A549 (cell line): ENCODE data around the gene HK1. TPM values are rescaled to one million over a fixed set of nuclear protein-coding genes. Genes with fewer than 3 reads are reported as not detected.

Experiments
- ATAC-seq, 2 experiments: fragments of 200-7000 bp in 1 of 2; fragments of >200 bp in 1 of 2; cut with Nextera tagmentation in 1 of 2; cut with Tn5 transposase in 1 of 2; 3 replicates each; pipeline versions ENCODE4 v1.8.0 to v1.9.1; 2018 to 2020; ENCODE audit warnings: mild to moderate bottlenecking in 1 of 2, moderate library complexity in 1 of 2
- CTCF ChIA-PET: fragments of 300-600 bp; sonication (Branson Sonifier 250); formaldehyde crosslinking; extraction: SDS; loops from one replicate; lab custom pipeline; 2021; ENCODE audit warnings: antibody characterized with exemption, inconsistent platforms; lab: Yijun Ruan, JAX
- POLR2A ChIA-PET: fragments of 350-600 bp; formaldehyde crosslinking; extraction: SDS; loops from one replicate; lab custom pipeline; 2021; ENCODE audit warnings: antibody characterized with exemption, inconsistent platforms; lab: Yijun Ruan, JAX
- DNase-seq, 2 experiments: peaks; one replicate each; pipeline versions ENCODE4 v3.0.0 to v3.0.0-alpha.2; 2011 to 2016; ENCODE audit warnings: low read depth in 1 of 2, low spot score in 1 of 2
- FAIRE-seq: peaks from 2 replicates; lab custom pipeline; 2011; peaks lifted over from hg19 to GRCh38; lab: Jason Lieb, UNC
- H3K27ac ChIP-seq, 2 experiments: fragments of >200 bp; sonication (Bioruptor Twin); formaldehyde crosslinking; 3 replicates each; pipeline ENCODE4 v1.5.1; 2016 to 2017
- H3K4me1 ChIP-seq: fragments of >200 bp; sonication (Bioruptor Twin); formaldehyde crosslinking; 3 replicates; pipeline ENCODE4 v1.6.1; 2016
- H3K4me2 ChIP-seq: fragments of >200 bp; sonication (Bioruptor Twin); formaldehyde crosslinking; 3 replicates; pipeline ENCODE4 v1.6.1; 2016
- H3K4me3 ChIP-seq: fragments of >200 bp; sonication (Bioruptor Twin); formaldehyde crosslinking; 3 replicates; pipeline ENCODE4 v1.5.1; 2016
- H3K9me3 ChIP-seq: fragments of >200 bp; sonication (Bioruptor Twin); formaldehyde crosslinking; 3 replicates; pipeline ENCODE4 v1.6.1; 2016
- BCL3 ChIP-seq: fragments of >200 bp; sonication (Bioruptor Twin); formaldehyde crosslinking; IDR thresholded peaks from 3 replicates; pipeline ENCODE4 v1.6.1; 2016
- BHLHE40 ChIP-seq: IDR thresholded peaks from 2 replicates; pipeline ENCODE4 v1.6.1; 2012; ENCODE audit warnings: low read depth, low read length, inconsistent platforms
- CBX8 ChIP-seq: fragments of 200-600 bp; sonication (generic); IDR thresholded peaks from 2 replicates; pipeline ENCODE4 v1.6.1; 2016
- CHD2 ChIP-seq: fragments of 150-350 bp; IDR thresholded peaks from 2 replicates; pipeline ENCODE4 v1.6.1; 2014; ENCODE audit warnings: low read length; ENCODE audit not compliant: partially characterized antibody
- CTCF ChIP-seq: fragments of >200 bp; sonication (Bioruptor Twin); formaldehyde crosslinking; IDR thresholded peaks from 3 replicates; pipeline ENCODE4 v1.5.1; 2016
- E2F6 ChIP-seq: IDR thresholded peaks from 2 replicates; pipeline ENCODE4 v1.6.1; 2012; ENCODE audit warnings: low read depth, borderline replicate concordance
- EHF ChIP-seq: fragments of 250-450 bp; sonication (Bioruptor Pico); IDR thresholded peaks from 2 replicates; pipeline ENCODE4 v1.5.0; 2020; ENCODE audit warnings: mild to moderate bottlenecking
- ESRRA ChIP-seq: fragments of 150-350 bp; IDR thresholded peaks from 2 replicates; pipeline ENCODE4 v1.6.1; 2014; ENCODE audit warnings: mild to moderate bottlenecking, low read length, borderline replicate concordance
- FOSL2 ChIP-seq, 2 experiments: fragments of 450-650 bp in 1 of 2; fragments of >200 bp in 1 of 2; sonication (Bioruptor Twin) in 1 of 2; formaldehyde crosslinking; IDR thresholded peaks; 2 replicates each; pipeline versions ENCODE4 v1.5.0 to v1.6.1; 2016 to 2020; ENCODE audit warnings: mild to moderate bottlenecking in 1 of 2, moderate library complexity in 1 of 2
- GATA3 ChIP-seq: IDR thresholded peaks from 2 replicates; pipeline ENCODE4 v1.6.1; 2012; ENCODE audit warnings: borderline replicate concordance
- HEYL ChIP-seq: fragments of 250-450 bp; sonication (Bioruptor Pico); IDR thresholded peaks from 2 replicates; pipeline ENCODE4 v1.8.0; 2021; ENCODE audit warnings: mild to moderate bottlenecking, moderate library complexity
- HOXA7 ChIP-seq: fragments of 250-450 bp; sonication (Bioruptor Pico); IDR thresholded peaks from 2 replicates; pipeline ENCODE4 v1.5.0; 2020; ENCODE audit warnings: mild to moderate bottlenecking, moderate library complexity
- HOXB13 ChIP-seq: fragments of 250-450 bp; sonication (Bioruptor Pico); IDR thresholded peaks from 2 replicates; pipeline ENCODE4 v1.5.0; 2020; ENCODE audit warnings: low read depth, mild to moderate bottlenecking, moderate library complexity
- HOXB5 ChIP-seq: fragments of 250-450 bp; sonication (Bioruptor Pico); IDR thresholded peaks from 2 replicates; pipeline ENCODE4 v1.5.0; 2020; ENCODE audit warnings: mild to moderate bottlenecking, moderate library complexity
- JUN ChIP-seq, 2 experiments: fragments of >200 bp; sonication (Bioruptor Twin); formaldehyde crosslinking; IDR thresholded peaks; 2 replicates in 1 of 2; 3 replicates in 1 of 2; pipeline ENCODE4 v1.6.1; 2016 to 2017
- MAFK ChIP-seq: fragments of 450-650 bp; IDR thresholded peaks from 2 replicates; pipeline ENCODE4 v1.6.1; 2014; ENCODE audit not compliant: partially characterized antibody
- MAX ChIP-seq: IDR thresholded peaks from 2 replicates; pipeline ENCODE4 v1.6.1; 2012
- MYC ChIP-seq: IDR thresholded peaks from 2 replicates; pipeline ENCODE4 v1.6.1; 2012; ENCODE audit warnings: mild to moderate bottlenecking, inconsistent platforms, low read length, improper control_type of control experiment, borderline replicate concordance
- PBX3 ChIP-seq: IDR thresholded peaks from 2 replicates; pipeline ENCODE4 v1.6.1; 2012
- PHF8 ChIP-seq: fragments of 200-600 bp; sonication (generic); IDR thresholded peaks from 2 replicates; pipeline ENCODE4 v1.6.1; 2016; ENCODE audit warnings: low read depth, mild to moderate bottlenecking, antibody characterized with exemption, moderate library complexity, borderline replicate concordance
- RAD21 ChIP-seq, 2 experiments: fragments of >200 bp in 1 of 2; sonication (Bioruptor Twin) in 1 of 2; formaldehyde crosslinking in 1 of 2; IDR thresholded peaks in 1 of 2; conservative IDR thresholded peaks in 1 of 2; 2 replicates in 1 of 2; 3 replicates in 1 of 2; pipeline ENCODE4 v1.6.1; 2012 to 2018; ENCODE audit warnings: inconsistent platforms in 1 of 2
- RCOR1 ChIP-seq: fragments of 150-350 bp; IDR thresholded peaks from 2 replicates; pipeline ENCODE4 v1.6.1; 2014; ENCODE audit warnings: antibody characterized with exemption, low read length, low read depth
- RFX5 ChIP-seq: fragments of 450-650 bp; IDR thresholded peaks from 2 replicates; pipeline ENCODE4 v1.7.1; 2014; ENCODE audit warnings: antibody characterized with exemption, mild to moderate bottlenecking, moderate library complexity
- RNF2 ChIP-seq: fragments of 200-600 bp; sonication (generic); IDR thresholded peaks from 2 replicates; pipeline ENCODE4 v1.6.1; 2016; ENCODE audit warnings: low read depth, mild to moderate bottlenecking, antibody characterized with exemption, moderate library complexity, borderline replicate concordance
- TFCP2L1 ChIP-seq: fragments of 250-450 bp; sonication (Bioruptor Pico); IDR thresholded peaks from 2 replicates; pipeline ENCODE4 v1.5.0; 2021; ENCODE audit warnings: mild to moderate bottlenecking
- ZFP36 ChIP-seq: fragments of 450-650 bp; IDR thresholded peaks from 2 replicates; pipeline ENCODE4 v1.6.1; 2014; ENCODE audit warnings: borderline replicate concordance; ENCODE audit not compliant: partially characterized antibody
- ZSCAN20 ChIP-seq: fragments of 250-450 bp; sonication (Bioruptor Pico); IDR thresholded peaks from 2 replicates; pipeline ENCODE4 v1.8.0; 2022; ENCODE audit warnings: mild to moderate bottlenecking, moderate library complexity
- WGBS: methylation state at CpG from one replicate; pipeline ENCODE4 v1.1.6; 2017; ENCODE audit errors: missing lambda C conversion rate; 5-methylcytosine and 5-hydroxymethylcytosine counted together
- polyA plus RNA-seq, 4 experiments: library from polyadenylated mRNA; depleted of rRNA in 3 of 4; stranded (reverse); fragments of >200 nt; fragmentation: RNase III in 1 of 4; extraction: RNeasy Plus Mini Kit Qiagen cat#74134 plus additional on column Dnase treatment in 1 of 4; gene quantifications; 2 replicates in 3 of 4; 3 replicates in 1 of 4; pipeline ENCODE4 v1.2.3, GENCODE V29; 2011 to 2017

Gene HK1
- polyA plus RNA-seq, 2 of the 4 experiments (the other 2 are of a cell fraction): 17.3 to 58.9 TPM

GRCh38 chr10:69360485-69361302, 82.4 kb downstream of the HK1 start (continued):
- TF ChIP-seq ESRRA (no peak), HEYL (CRISPR knock-in tag) (no peak), BHLHE40 (no peak), CBX8 (no peak), RFX5 (no peak), CTCF (no peak), JUN (IDR thresholded peaks at IDR 0.05) (no peak), RNF2 (no peak), ZSCAN20 (CRISPR knock-in tag) (no peak), CHD2 (no peak), FOSL2 (IDR thresholded peaks at IDR 0.05) (no peak), FOSL2 (CRISPR knock-in tag; IDR thresholded peaks at IDR 0.05) (peak; percentile 57), PBX3 (no peak), E2F6 (no peak), EHF (CRISPR knock-in tag) (peak; percentile 17; the same call in 1 of the 2 replicates), TFCP2L1 (no peak)

GRCh38 chr10:69361303-69361614, 83.0 kb downstream of the HK1 start:
- Histone ChIP-seq H3K4me1 (peaks cover 51% of the 10 kb centered on the region), H3K4me2 (peak overlapping the region; percentile 66), H3K4me3 (no peak overlapping the region), H3K27ac (peak overlapping the region; percentile 77 to 84), H3K9me3 (no peaks in the 10 kb centered on the region)
- POLR2A ChIA-PET: no interaction called here
- FAIRE-seq (no peak), ATAC-seq (peak; percentile 42 to 70; a peak in 5 of 6 replicates), DNase-seq (peak in 1 of 2 experiments; percentile 43)
- 48% methylated on average over 2 of the region's 2 CpGs for WGBS
- CTCF ChIA-PET: interaction anchor here (1.3 to 1.9 kb wide), 2 partner anchors 12 to 33 kb away, joined by 3 to 5 read pairs; no protein-coding TSS in a partner anchor
- no peak for TF ChIP-seq MAFK
- no peak for TF ChIP-seq E2F6
- no peak for TF ChIP-seq HOXB13 (CRISPR knock-in tag)
- no peak for TF ChIP-seq BCL3
- TF ChIP-seq HOXA7: no peak
- TF ChIP-seq CTCF: no peak
- TF ChIP-seq RAD21 (conservative IDR thresholded peaks at IDR 0.05 in 1 of 2, IDR thresholded peaks at IDR 0.05 in 1 of 2): no peak
- TF ChIP-seq RCOR1: no peak
- no peak for TF ChIP-seq EHF (CRISPR knock-in tag)
- TF ChIP-seq GATA3: no peak; the same call in 1 of the 2 replicates
- TF ChIP-seq MAX: no peak
- no peak for TF ChIP-seq PHF8
- TF ChIP-seq ESRRA: no peak
- TF ChIP-seq MYC: no peak
- no peak for TF ChIP-seq ZFP36
- TF ChIP-seq HOXB5 (CRISPR knock-in tag): no peak
